ENCODE results near the gene HDGFL2. TPM values are rescaled to one million over a fixed set of nuclear protein-coding genes. Genes with fewer than 3 reads are reported as not detected.

The HDGFL2 gene
- total and polyA plus RNA-seq, 4 donors, result 3.4 to 15.7 (median 14.1) TPM

DNA sequence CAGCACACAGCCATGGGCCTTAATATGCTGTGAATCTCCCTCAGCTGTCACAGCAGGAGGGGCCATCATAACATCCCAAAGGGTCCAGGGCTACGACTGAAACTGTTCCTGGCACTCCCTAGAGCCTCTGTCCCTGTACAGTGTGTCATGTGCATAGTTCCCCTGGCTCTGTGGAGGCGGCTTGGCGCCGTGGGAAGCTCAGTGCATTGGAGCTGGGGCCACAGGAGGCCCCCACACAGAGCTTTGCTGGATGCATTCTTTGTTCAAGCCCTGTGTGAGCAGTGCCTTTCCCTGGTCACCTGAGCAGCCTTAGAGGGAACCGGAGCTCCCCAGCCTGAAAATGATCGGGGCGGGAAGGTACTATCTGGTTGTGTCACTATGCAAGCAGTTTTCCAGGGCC is 35.9 kb upstream of the HDGFL2 start:
- Histone ChIP-seq H3K4me1 (ENCODE audit: control insufficient read depth in 4 of 4, insufficient read depth in 4 of 4, low read length in 3 of 4) (no peaks in the 10 kb centered on the region), H3K9ac (ENCODE audit: low read depth in 1 of 2, low read length in 2 of 2) (no peak overlapping the region), H3K27ac (ENCODE audit: low read depth in 1 of 2, low read length in 2 of 2) (no peak overlapping the region), H3K9me3 (ENCODE audit: control insufficient read depth in 4 of 4, low read length in 3 of 4) (no peaks in the 10 kb centered on the region), H3K36me3 (ENCODE audit: control insufficient read depth in 4 of 4, insufficient read depth in 3 of 4, low read depth in 1 of 4, low read length in 3 of 4) (peaks cover 0 to 9% (median 0%) of the 10 kb centered on the region in 4 donors), H3K4me3 (ENCODE audit: low read depth in 1 of 3, low read length in 3 of 3) (no peak overlapping the region), H3K27me3 (ENCODE audit: control insufficient read depth in 4 of 4, insufficient read depth in 4 of 4, low read length in 3 of 4) (no peaks in the 10 kb centered on the region)
- TF ChIP-seq RXRA (IDR thresholded peaks at IDR 0.05), result no peak
- TF ChIP-seq, protein P1, sequence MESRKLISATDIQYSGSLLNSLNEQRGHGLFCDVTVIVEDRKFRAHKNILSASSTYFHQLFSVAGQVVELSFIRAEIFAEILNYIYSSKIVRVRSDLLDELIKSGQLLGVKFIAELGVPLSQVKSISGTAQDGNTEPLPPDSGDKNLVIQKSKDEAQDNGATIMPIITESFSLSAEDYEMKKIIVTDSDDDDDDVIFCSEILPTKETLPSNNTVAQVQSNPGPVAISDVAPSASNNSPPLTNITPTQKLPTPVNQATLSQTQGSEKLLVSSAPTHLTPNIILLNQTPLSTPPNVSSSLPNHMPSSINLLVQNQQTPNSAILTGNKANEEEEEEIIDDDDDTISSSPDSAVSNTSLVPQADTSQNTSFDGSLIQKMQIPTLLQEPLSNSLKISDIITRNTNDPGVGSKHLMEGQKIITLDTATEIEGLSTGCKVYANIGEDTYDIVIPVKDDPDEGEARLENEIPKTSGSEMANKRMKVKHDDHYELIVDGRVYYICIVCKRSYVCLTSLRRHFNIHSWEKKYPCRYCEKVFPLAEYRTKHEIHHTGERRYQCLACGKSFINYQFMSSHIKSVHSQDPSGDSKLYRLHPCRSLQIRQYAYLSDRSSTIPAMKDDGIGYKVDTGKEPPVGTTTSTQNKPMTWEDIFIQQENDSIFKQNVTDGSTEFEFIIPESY (IDR thresholded peaks at IDR 0.05), result no peak
- no peak for TF ChIP-seq NR2F2 (IDR thresholded peaks at IDR 0.05)
- no peak for TF ChIP-seq HNF4A (conservative IDR thresholded peaks at IDR 0.05)
- TF ChIP-seq GABPA (IDR thresholded peaks at IDR 0.05 in 1 of 2, conservative IDR thresholded peaks at IDR 0.05 in 1 of 2), result no peak
- TF ChIP-seq, protein P2, sequence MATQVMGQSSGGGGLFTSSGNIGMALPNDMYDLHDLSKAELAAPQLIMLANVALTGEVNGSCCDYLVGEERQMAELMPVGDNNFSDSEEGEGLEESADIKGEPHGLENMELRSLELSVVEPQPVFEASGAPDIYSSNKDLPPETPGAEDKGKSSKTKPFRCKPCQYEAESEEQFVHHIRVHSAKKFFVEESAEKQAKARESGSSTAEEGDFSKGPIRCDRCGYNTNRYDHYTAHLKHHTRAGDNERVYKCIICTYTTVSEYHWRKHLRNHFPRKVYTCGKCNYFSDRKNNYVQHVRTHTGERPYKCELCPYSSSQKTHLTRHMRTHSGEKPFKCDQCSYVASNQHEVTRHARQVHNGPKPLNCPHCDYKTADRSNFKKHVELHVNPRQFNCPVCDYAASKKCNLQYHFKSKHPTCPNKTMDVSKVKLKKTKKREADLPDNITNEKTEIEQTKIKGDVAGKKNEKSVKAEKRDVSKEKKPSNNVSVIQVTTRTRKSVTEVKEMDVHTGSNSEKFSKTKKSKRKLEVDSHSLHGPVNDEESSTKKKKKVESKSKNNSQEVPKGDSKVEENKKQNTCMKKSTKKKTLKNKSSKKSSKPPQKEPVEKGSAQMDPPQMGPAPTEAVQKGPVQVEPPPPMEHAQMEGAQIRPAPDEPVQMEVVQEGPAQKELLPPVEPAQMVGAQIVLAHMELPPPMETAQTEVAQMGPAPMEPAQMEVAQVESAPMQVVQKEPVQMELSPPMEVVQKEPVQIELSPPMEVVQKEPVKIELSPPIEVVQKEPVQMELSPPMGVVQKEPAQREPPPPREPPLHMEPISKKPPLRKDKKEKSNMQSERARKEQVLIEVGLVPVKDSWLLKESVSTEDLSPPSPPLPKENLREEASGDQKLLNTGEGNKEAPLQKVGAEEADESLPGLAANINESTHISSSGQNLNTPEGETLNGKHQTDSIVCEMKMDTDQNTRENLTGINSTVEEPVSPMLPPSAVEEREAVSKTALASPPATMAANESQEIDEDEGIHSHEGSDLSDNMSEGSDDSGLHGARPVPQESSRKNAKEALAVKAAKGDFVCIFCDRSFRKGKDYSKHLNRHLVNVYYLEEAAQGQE (IDR thresholded peaks at IDR 0.05), result no peak
- no peak for TF ChIP-seq YY1 (IDR thresholded peaks at IDR 0.05)
- no peak for TF ChIP-seq TAF1 (conservative IDR thresholded peaks at IDR 0.05)
- no peak for TF ChIP-seq SP1 (IDR thresholded peaks at IDR 0.05)
- TF ChIP-seq JUND (IDR thresholded peaks at IDR 0.05), result no peak
- TF ChIP-seq RAD21 (IDR thresholded peaks at IDR 0.05), result no peak
- TF ChIP-seq, protein P3, sequence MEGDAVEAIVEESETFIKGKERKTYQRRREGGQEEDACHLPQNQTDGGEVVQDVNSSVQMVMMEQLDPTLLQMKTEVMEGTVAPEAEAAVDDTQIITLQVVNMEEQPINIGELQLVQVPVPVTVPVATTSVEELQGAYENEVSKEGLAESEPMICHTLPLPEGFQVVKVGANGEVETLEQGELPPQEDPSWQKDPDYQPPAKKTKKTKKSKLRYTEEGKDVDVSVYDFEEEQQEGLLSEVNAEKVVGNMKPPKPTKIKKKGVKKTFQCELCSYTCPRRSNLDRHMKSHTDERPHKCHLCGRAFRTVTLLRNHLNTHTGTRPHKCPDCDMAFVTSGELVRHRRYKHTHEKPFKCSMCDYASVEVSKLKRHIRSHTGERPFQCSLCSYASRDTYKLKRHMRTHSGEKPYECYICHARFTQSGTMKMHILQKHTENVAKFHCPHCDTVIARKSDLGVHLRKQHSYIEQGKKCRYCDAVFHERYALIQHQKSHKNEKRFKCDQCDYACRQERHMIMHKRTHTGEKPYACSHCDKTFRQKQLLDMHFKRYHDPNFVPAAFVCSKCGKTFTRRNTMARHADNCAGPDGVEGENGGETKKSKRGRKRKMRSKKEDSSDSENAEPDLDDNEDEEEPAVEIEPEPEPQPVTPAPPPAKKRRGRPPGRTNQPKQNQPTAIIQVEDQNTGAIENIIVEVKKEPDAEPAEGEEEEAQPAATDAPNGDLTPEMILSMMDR (IDR thresholded peaks at IDR 0.05; ENCODE audit: low read depth, low read length, missing input control), result no peak
- TF ChIP-seq HNF4G (IDR thresholded peaks at IDR 0.05), result no peak
- TF ChIP-seq FOXA1 (IDR thresholded peaks at IDR 0.05), result no peak
- TF ChIP-seq MAX (IDR thresholded peaks at IDR 0.05), result no peak
- TF ChIP-seq ATF3 (IDR thresholded peaks at IDR 0.05), result no peak
- WGBS, result 95% methylated on average over 7 of the region's 7 CpGs
- no peak for DNase-seq (ENCODE audit: low spot score)

- no peak for DNase-seq (ENCODE audit: low spot score)
- H3K27ac ChIP-seq (ENCODE audit: low read depth in 1 of 2, low read length in 2 of 2), result no peak overlapping the region
- TF ChIP-seq HNF4G (IDR thresholded peaks at IDR 0.05), result no peak
- TF ChIP-seq ATF3 (IDR thresholded peaks at IDR 0.05), result no peak
- no peak for TF ChIP-seq HNF4A (conservative IDR thresholded peaks at IDR 0.05)
- no peak for TF ChIP-seq TAF1 (conservative IDR thresholded peaks at IDR 0.05)
- no peak for TF ChIP-seq YY1 (IDR thresholded peaks at IDR 0.05)
- TF ChIP-seq FOXA2 (IDR thresholded peaks at IDR 0.05), result no peak
- TF ChIP-seq, protein P3 (IDR thresholded peaks at IDR 0.05; ENCODE audit: low read depth, low read length, missing input control), result no peak
- no peak for TF ChIP-seq EGR1 (IDR thresholded peaks at IDR 0.05; ENCODE audit: low read depth in 2 of 2)
- TF ChIP-seq RXRA (IDR thresholded peaks at IDR 0.05), result no peak
- no peak for TF ChIP-seq RAD21 (IDR thresholded peaks at IDR 0.05)
- TF ChIP-seq NR2F2 (IDR thresholded peaks at IDR 0.05), result no peak
- no peak for TF ChIP-seq MAX (IDR thresholded peaks at IDR 0.05)
- no peaks in the 10 kb centered on the region for H3K9me3 ChIP-seq (ENCODE audit: control insufficient read depth in 4 of 4, low read length in 3 of 4)
- no peak overlapping the region for H3K4me3 ChIP-seq (ENCODE audit: low read depth in 1 of 3, low read length in 3 of 3)
- H3K36me3 ChIP-seq (ENCODE audit: control insufficient read depth in 4 of 4, insufficient read depth in 3 of 4, low read depth in 1 of 4, low read length in 3 of 4), result peaks cover 0 to 5% (median 0%) of the 10 kb centered on the region in 4 donors
- 95% methylated on average over 10 of the region's 10 CpGs for whole genome bisulfite sequencing
- no peak overlapping the region for H3K9ac ChIP-seq (ENCODE audit: low read depth in 1 of 2, low read length in 2 of 2)
- H3K4me1 ChIP-seq (ENCODE audit: control insufficient read depth in 4 of 4, insufficient read depth in 4 of 4, low read length in 3 of 4), result no peaks in the 10 kb centered on the region
- no peaks in the 10 kb centered on the region for H3K27me3 ChIP-seq (ENCODE audit: control insufficient read depth in 4 of 4, insufficient read depth in 4 of 4, low read length in 3 of 4)
Measured at GRCh38 chr19:4437103-4437502, 35.0 kb upstream of the HDGFL2 start.

All from liver (tissue), 9 donors.